HG02973 (cell line): ENCODE results near the gene VENTX.

Source experiments
- ATAC-seq: cut with Tn5 transposase; IDR thresholded peaks from one replicate; pipeline ENCODE4 v1.9.1; 2021; ENCODE audit warnings: moderate library complexity; ENCODE audit not compliant: unreplicated experiment

VENTX gene

DNA sequence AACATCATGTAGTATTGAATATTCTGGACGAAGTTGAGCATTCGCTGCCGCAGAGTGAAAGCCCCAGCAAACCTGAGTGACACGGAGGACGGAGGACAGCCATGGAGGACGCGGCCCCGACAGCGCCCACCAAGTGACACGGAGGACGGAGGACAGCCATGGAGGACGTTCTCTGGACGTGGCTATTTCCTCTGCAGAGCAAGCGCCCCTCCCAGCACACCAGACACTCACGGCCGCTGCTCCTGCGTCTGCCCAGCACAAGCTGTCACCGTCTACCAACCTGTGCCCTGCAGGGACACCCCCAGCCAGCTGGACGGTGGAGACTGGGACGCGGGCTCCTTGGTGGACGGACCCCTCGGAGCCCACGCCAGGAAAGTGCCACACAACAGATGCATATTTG, 46.3 kb downstream of the VENTX start:
- no peak for ATAC-seq

GRCh38 chr10:133285217-133285616, 47.6 kb downstream of the VENTX start:
- no peak for ATAC-seq

- ATAC-seq, result no peak
These were observed 48.7 kb downstream of the VENTX start for GRCh38 chr10:133286366-133286765.

DNA sequence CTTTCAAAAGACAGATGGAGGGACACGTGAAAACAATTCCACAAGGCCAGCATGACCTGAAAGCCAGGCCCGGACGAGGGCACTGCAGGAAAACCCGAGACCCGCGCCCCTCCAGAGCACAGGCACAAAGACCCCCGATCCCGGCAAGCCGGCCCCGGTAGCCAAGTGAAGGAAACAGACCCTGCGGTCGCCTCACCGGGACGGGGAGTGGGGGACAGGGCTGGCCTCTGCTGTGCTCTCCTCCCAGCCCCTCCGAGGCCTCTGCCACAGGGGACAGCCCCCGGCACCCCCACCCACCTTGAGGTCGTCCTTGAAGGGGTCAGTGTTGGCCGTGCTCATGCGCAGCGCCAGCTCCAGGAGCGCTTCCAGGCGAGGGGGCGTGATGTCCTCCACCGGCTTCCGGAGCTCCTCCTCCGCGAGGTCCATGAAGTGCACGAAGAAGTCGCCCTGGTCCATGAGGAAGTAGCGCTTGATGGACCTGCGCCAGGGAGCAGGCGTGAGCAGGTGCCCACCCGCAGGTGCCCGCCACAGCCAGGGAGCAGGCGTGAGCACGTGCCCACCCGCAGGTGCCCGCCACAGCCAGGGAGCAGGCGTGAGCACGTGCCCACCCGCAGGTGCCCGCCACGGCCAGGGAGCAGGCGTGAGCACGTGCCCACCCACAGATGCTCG, 50.3 kb downstream of the VENTX start:
- ATAC-seq, result no peak

- ATAC-seq, result no peak
These were observed 52.1 kb downstream of the VENTX start for GRCh38 chr10:133289761-133290160.
